Retinal pigment epithelial cell (primary cell): Measurements from ENCODE around the gene DCBLD1.

Experiments used
- DNase-seq: peaks from one replicate; pipeline ENCODE4 v3.0.0-alpha.2; 2010; ENCODE audit warnings: low read depth
- H3K4me3 ChIP-seq: 2 replicates; pipeline ENCODE4 v1.5.1; 2011; ENCODE audit warnings: mild to moderate bottlenecking, low read length, control low read depth, moderate library complexity
- TF ChIP-seq, protein P1 (sequence below): conservative IDR thresholded peaks from 2 replicates; pipeline ENCODE4 v1.5.1; 2011; ENCODE audit warnings: low read depth, low read length, control low read depth, inconsistent platforms

Gene DCBLD1

GRCh38 chr6:117506180-117506835, 23.8 kb downstream of the DCBLD1 start:
- TF ChIP-seq, protein P1, sequence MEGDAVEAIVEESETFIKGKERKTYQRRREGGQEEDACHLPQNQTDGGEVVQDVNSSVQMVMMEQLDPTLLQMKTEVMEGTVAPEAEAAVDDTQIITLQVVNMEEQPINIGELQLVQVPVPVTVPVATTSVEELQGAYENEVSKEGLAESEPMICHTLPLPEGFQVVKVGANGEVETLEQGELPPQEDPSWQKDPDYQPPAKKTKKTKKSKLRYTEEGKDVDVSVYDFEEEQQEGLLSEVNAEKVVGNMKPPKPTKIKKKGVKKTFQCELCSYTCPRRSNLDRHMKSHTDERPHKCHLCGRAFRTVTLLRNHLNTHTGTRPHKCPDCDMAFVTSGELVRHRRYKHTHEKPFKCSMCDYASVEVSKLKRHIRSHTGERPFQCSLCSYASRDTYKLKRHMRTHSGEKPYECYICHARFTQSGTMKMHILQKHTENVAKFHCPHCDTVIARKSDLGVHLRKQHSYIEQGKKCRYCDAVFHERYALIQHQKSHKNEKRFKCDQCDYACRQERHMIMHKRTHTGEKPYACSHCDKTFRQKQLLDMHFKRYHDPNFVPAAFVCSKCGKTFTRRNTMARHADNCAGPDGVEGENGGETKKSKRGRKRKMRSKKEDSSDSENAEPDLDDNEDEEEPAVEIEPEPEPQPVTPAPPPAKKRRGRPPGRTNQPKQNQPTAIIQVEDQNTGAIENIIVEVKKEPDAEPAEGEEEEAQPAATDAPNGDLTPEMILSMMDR, result no peak
- no peak for DNase-seq

DNA sequence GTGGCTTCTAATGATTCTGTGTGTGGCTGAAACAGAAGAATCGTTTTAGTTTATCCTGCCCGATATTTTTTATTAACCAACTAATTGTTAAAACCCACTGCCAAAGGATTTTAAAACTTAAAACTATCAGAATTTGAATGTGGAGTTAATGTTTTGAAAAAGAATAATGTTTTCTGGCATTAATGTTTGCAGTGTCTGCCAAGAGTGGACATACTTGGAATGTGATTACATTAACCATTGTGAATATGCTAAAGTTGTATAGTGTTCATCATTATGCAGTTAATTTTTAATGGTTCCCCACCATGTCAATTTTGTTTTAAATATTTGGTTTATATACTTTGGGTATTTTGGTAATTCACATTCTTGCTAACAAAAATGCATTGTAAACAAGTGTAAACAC, 24.4 kb downstream of the DCBLD1 start:
- no peak overlapping the region for H3K4me3 ChIP-seq
- TF ChIP-seq, protein P1, result no peak
- DNase-seq, result no peak

More at GRCh38 chr6:117506180-117506835, 23.8 kb downstream of the DCBLD1 start:
- H3K4me3 ChIP-seq, result no peak overlapping the region

- no peak overlapping the region for H3K4me3 ChIP-seq
- TF ChIP-seq, protein P1, result no peak
- DNase-seq, result no peak
These were observed 26.0 kb downstream of the DCBLD1 start for GRCh38 chr6:117508450-117508971.

DNA sequence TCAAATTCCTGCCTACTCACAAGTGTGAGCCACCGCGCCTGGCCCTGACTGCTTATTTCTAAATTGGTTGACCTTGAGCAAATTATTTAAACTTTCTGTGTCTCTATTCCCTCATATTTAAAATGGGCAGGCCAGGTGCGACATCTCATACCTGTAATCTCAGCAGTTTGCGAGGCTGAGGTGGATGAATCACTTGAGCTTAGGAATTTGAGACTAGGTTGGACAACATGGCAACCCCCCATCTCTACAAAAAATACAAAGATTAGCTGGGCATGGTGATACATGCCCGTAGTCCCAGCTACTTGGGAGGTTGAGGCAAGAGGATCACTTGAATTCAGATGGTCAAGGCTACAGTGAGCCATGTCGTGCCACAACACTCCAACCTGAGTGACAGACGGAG, 26.5 kb downstream of the DCBLD1 start:
- H3K4me3 ChIP-seq, result no peak overlapping the region
- TF ChIP-seq, protein P1, result no peak
- no peak for DNase-seq

GRCh38 chr6:117512056-117512828, 29.8 kb downstream of the DCBLD1 start:
- H3K4me3 ChIP-seq, result no peak overlapping the region
- TF ChIP-seq, protein P1, result no peak
- no peak for DNase-seq

DNA sequence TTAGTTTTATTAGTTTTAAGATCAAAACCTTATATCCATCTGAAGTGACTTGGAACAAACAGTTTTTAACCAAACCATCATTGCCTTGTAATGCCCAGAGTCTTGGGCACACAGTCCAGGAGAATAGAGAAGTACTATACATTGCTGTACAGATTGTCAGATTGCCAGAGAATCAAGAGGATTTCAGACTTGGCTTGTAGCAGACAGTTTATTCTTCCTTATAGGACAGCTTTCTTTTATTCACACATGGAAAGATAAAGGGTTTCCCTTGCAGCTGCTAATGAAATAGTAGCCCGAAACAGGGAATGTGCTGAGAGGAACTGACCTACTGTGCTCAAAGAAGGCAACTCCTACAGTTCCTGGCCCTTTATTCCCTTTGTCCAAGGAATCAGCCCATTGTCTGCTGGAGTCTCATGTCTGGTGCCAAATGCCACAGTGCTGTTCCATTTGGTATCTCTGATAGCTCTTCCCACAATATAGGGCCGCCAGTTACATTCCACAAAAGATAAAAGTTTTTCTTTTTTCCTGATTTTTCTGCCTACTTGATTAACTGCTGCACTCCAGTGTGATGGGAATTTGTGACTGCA, 30.6 kb downstream of the DCBLD1 start:
- TF ChIP-seq, protein P1, result no peak
- H3K4me3 ChIP-seq, result no peak overlapping the region
- DNase-seq, result no peak
